Activated CD8-positive, alpha-beta T cell treated with anti-CD3 and anti-CD28 coated beads for 36 hours (primary cell): ENCODE results near the gene SLC19A1. TPM values are rescaled to one million over a fixed set of nuclear protein-coding genes. Genes with fewer than 3 reads are reported as not detected.

Source experiments
- ATAC-seq: fragments of 200-7000 bp; cut with Tn5 transposase; one replicate; pipeline ENCODE4 v1.10.0; 2021; ENCODE audit warnings: mild to moderate bottlenecking, moderate library complexity
- CTCF ChIA-PET: fragments of 350-600 bp; sonication (Branson Sonifier 250); formaldehyde crosslinking; loops from one replicate; lab custom pipeline; 2021; ENCODE audit warnings: antibody characterized with exemption; lab: Charles Lee
- POLR2A ChIA-PET: fragments of 350-600 bp; sonication (Branson Sonifier 250); formaldehyde crosslinking; loops from one replicate; lab custom pipeline; 2021; ENCODE audit warnings: antibody characterized with exemption; lab: Charles Lee
- DNase-seq: peaks from one replicate; pipeline ENCODE4 v3.0.0-alpha.2; 2020
- H3K27ac Mint-ChIP-seq: one replicate; pipeline ENCODE4 v1.8.0; 2021; ENCODE audit warnings: mild to moderate bottlenecking, mixed read lengths
- H3K27me3 Mint-ChIP-seq: one replicate; pipeline ENCODE4 v1.8.0; 2021; ENCODE audit warnings: mixed read lengths
- H3K36me3 Mint-ChIP-seq: one replicate; pipeline ENCODE4 v1.8.0; 2021; ENCODE audit warnings: low read depth, mixed read lengths
- H3K4me1 Mint-ChIP-seq: one replicate; pipeline ENCODE4 v1.8.0; 2021; ENCODE audit warnings: low read depth, mixed read lengths
- H3K4me3 Mint-ChIP-seq: one replicate; pipeline ENCODE4 v1.8.0; 2021; ENCODE audit warnings: mild to moderate bottlenecking, moderate library complexity, mixed read lengths
- H3K9me3 Mint-ChIP-seq: one replicate; pipeline ENCODE4 v1.8.0; 2021; ENCODE audit warnings: mixed read lengths
- CTCF ChIP-seq: fragments of 200-600 bp; IDR thresholded peaks from one replicate; pipeline ENCODE4 v1.8.0; 2022; ENCODE audit warnings: antibody characterized with exemption, mild to moderate bottlenecking
- intact Hi-C: fragments of 100-400 bp; cut with micrococcal nuclease; formaldehyde crosslinking; loops from one replicate; pipeline ENCODE4 v1.10.0; 2022
- total RNA-seq, 2 experiments: library from RNA; stranded (reverse); gene quantifications; one replicate each; pipeline ENCODE4 v1.2.3, GENCODE V29; 2021

SLC19A1 gene
- total RNA-seq, 2 experiments from 2014 or later, result 40.1 to 46.1 TPM

- no peak overlapping the region for H3K27ac Mint-ChIP-seq
- no peaks in the 10 kb centered on the region for H3K36me3 Mint-ChIP-seq
- H3K27me3 Mint-ChIP-seq, result no peaks in the 10 kb centered on the region
- intact Hi-C loops, result no loop called here
- ATAC-seq, result no peak
- DNase-seq, result no peak
- no peaks in the 10 kb centered on the region for H3K4me1 Mint-ChIP-seq
- POLR2A ChIA-PET, result interaction anchor here (1.0 to 1.3 kb wide), 2 partner anchors 24 to 60 kb away, joined by 3 to 4 read pairs; no protein-coding TSS in a partner anchor
- CTCF ChIA-PET, result interaction anchor here (1.0 kb wide), 1 partner anchor 16 kb away, joined by 5 read pairs; no protein-coding TSS in a partner anchor
- no peak overlapping the region for H3K4me3 Mint-ChIP-seq
- peaks cover 5% of the 10 kb centered on the region for H3K9me3 Mint-ChIP-seq
- TF ChIP-seq CTCF, result no peak
Observed at GRCh38 chr21:45461806-45462341, 80.4 kb downstream of the SLC19A1 start.

- H3K9me3 Mint-ChIP-seq, result peaks cover 5% of the 10 kb centered on the region
- H3K4me1 Mint-ChIP-seq, result no peaks in the 10 kb centered on the region
- no peak overlapping the region for H3K4me3 Mint-ChIP-seq
- CTCF ChIA-PET, result no interaction called here
- ATAC-seq, result no peak
- no peak overlapping the region for H3K27ac Mint-ChIP-seq
- H3K27me3 Mint-ChIP-seq, result no peaks in the 10 kb centered on the region
- DNase-seq, result no peak
- H3K36me3 Mint-ChIP-seq, result no peaks in the 10 kb centered on the region
- intact Hi-C loops, result no loop called here
- TF ChIP-seq CTCF, result no peak
- POLR2A ChIA-PET, result interaction anchor here (1.0 to 1.3 kb wide), 2 partner anchors 23 to 60 kb away, joined by 3 to 4 read pairs; no protein-coding TSS in a partner anchor
Observed at GRCh38 chr21:45461369-45461750, 80.9 kb downstream of the SLC19A1 start.

DNA sequence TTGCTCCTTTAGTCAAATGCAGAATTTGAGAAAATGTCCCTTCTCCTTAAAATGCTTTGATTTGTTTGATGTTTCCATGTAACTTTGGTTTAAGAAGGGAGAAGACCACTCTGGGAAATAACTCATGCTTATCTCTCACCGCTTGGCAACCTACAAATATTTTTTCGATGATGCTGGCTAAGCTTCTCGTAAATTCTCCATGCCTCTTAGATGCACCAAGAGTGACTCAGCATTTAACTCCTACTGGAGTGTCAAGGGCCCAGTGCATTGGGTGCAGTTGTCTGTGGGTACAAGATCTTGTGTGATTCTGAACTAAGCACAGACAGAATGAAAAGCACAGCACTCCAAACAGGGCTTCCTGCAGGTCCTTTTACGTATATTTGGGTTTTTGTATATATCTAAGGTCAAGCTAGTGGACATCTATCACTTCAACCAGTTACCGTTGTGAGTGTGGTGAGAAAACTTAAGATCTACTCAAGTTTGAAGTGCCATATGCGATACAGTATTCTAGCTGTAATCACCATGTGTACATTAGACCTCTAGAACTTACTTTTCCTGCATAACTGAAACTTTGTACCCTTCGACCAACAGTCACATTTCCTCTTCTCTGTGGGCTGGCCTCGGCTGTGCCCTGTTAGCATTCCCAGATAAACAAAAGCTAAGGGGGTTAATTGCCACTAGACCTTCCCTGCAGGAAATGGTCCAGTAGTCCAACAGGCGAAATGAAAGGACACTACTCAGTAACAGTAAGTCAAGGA lies 81.5 kb downstream of the SLC19A1 start:
- ChIA-PET POLR2A (interaction anchor here (0.9 to 1.3 kb wide), 2 partner anchors 56 to 59 kb away, joined by 3 to 4 read pairs; no protein-coding TSS in a partner anchor), CTCF (no interaction called here)
- Mint-ChIP-seq H3K27ac (no peak overlapping the region), H3K9me3 (peaks cover 5% of the 10 kb centered on the region), H3K4me3 (no peak overlapping the region), H3K4me1 (no peaks in the 10 kb centered on the region), H3K36me3 (no peaks in the 10 kb centered on the region), H3K27me3 (no peaks in the 10 kb centered on the region)
- intact Hi-C loops, result no loop called here
- no peak for TF ChIP-seq CTCF
- no peak for DNase-seq
- no peak for ATAC-seq

GRCh38 chr21:45460011-45460565 lies 82.2 kb downstream of the SLC19A1 start:
- peaks cover 5% of the 10 kb centered on the region for H3K9me3 Mint-ChIP-seq
- CTCF ChIA-PET, result no interaction called here
- intact Hi-C loops, result no loop called here
- ATAC-seq, result no peak
- H3K27ac Mint-ChIP-seq, result no peak overlapping the region
- no peak for DNase-seq
- no peaks in the 10 kb centered on the region for H3K27me3 Mint-ChIP-seq
- POLR2A ChIA-PET, result interaction anchor here (0.9 kb wide), 1 partner anchor 57 kb away, joined by 3 read pairs; no protein-coding TSS in a partner anchor
- H3K4me3 Mint-ChIP-seq, result no peak overlapping the region
- TF ChIP-seq CTCF, result no peak
- no peaks in the 10 kb centered on the region for H3K4me1 Mint-ChIP-seq
- no peaks in the 10 kb centered on the region for H3K36me3 Mint-ChIP-seq
